D721Med (cell line): Measurements from ENCODE around the gene PCDHA13.
"Not testable (repeated sequence)": the region's sequence is repeated elsewhere in the genome, so short reads cannot be mapped to it uniquely, and the experiment has no call there.

Source experiments
- DNase-seq: peaks from one replicate; pipeline ENCODE4 v3.0.0; 2011; ENCODE audit warnings: low spot score; ENCODE audit not compliant: insufficient read length
- FAIRE-seq: peaks from 2 replicates; lab custom pipeline; 2011; peaks lifted over from hg19 to GRCh38; lab: Jason Lieb, UNC
- CTCF ChIP-seq: IDR thresholded peaks from 2 replicates; pipeline ENCODE4 v1.5.1; 2012; ENCODE audit warnings: mild to moderate bottlenecking, control low read depth; ENCODE audit not compliant: insufficient read depth; ENCODE audit errors: missing control alignments

The PCDHA13 gene

DNA sequence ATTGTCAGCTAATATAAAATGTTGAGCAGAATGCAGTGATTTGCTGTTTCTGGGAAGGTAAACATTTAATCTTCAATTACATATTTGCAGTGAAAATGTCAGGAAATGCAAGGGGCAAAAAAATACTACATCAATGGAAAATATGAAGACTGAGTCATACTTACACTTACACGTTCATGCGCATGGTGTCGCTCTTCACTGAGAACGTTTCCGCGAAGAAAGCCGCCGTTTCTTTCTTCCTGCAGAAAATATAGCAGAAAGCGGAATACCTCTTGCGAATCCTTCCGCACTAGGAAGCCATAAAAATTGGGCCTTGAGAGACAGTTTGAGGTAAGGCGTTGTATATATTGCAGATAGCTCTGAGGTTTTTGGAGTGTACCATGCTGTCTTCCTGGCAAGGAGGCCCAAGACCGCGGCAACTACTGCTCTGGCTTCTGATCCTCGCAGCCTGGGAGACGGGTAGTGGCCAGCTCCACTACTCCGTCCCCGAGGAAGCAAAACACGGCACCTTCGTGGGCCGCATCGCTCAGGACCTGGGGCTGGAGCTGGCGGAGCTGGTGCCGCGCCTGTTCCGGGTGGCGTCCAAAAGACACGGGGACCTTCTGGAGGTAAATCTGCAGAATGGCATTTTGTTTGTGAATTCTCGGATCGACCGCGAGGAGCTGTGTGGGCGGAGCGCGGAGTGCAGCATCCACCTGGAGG, at the start of gene PCDHA13:
Gene PCDHA13 (plus strand): TSS at position 236 of the 702 bp plus-strand sequence. CDS start 145 bp downstream, at position 381.
- DNase-seq (no peak), FAIRE-seq (no peak)
- no peak for TF ChIP-seq CTCF

GRCh38 chr5:140833993-140834392, 47.9 kb upstream of the PCDHA13 start, which contains the start of gene PCDHA7:
Gene PCDHA7 (plus strand): TSS chr5:140834269. CDS start chr5:140834384, 115 bp downstream.
- FAIRE-seq (no peak), DNase-seq (no peak)
- no peak for TF ChIP-seq CTCF

DNA sequence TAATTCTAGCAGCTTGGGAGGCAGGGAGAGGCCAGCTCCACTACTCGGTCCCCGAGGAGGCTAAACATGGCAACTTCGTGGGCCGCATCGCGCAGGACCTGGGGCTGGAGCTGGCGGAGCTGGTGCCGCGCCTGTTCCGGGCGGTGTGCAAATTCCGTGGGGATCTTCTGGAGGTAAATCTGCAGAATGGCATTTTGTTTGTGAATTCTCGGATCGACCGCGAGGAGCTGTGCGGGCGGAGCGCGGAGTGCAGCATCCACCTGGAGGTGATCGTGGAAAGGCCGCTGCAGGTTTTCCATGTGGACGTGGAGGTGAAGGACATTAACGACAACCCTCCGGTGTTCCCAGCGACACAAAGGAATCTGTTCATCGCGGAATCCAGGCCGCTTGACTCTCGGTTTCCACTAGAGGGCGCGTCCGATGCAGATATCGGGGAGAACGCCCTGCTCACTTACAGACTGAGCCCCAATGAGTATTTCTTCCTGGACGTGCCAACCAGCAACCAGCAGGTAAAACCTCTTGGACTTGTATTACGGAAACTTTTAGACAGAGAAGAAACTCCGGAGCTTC, 47.4 kb upstream of the PCDHA13 start:
- not testable (repeated sequence) for DNase-seq, FAIRE-seq

DNA sequence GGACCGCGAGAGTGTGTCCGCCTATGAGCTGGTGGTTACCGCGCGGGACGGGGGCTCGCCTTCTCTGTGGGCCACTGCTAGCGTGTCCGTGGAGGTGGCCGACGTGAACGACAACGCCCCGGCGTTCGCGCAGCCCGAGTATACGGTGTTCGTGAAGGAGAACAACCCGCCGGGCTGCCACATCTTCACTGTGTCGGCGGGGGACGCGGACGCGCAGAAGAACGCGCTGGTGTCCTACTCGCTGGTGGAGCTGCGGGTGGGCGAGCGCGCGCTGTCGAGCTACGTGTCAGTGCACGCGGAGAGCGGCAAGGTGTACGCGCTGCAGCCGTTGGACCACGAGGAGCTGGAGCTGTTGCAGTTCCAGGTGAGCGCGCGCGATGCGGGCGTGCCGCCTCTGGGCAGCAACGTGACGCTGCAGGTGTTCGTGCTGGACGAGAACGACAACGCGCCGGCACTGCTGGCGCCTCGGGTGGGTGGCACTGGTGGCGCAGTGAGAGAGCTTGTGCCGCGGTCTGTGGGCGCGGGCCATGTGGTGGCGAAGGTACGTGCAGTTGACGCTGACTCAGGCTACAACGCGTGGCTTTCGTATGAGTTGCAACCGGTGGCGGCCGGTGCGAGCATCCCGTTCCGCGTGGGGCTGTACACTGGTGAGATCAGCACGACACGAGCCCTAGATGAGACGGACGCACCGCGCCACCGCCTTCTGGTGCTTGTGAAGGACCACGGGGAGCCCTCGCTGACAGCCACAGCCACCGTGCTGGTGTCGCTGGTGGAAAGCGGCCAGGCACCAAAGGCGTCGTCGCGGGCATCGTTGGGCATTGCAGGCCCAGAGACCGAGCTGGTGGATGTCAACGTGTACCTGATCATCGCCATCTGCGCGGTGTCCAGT, 46.1 kb upstream of the PCDHA13 start:
- TF ChIP-seq CTCF = no peak
- no peak for DNase-seq

GRCh38 chr5:140840978-140841962, 40.7 kb upstream of the PCDHA13 start, which contains the start of gene PCDHA8:
Gene PCDHA8 (plus strand): TSS chr5:140841187. CDS start chr5:140841322, 135 bp downstream.
- DNase-seq (no peak), FAIRE-seq (no peak)
- peak; percentile 47 for TF ChIP-seq CTCF

More for the DNA sequence above, 46.1 kb upstream of the PCDHA13 start:
- no peak for FAIRE-seq

- no peak for DNase-seq
- no peak for TF ChIP-seq CTCF
- no peak for FAIRE-seq
These were observed 38.9 kb upstream of the PCDHA13 start for GRCh38 chr5:140842798-140843733.

GRCh38 chr5:140848139-140849102, 33.5 kb upstream of the PCDHA13 start, which contains the start of gene PCDHA9:
Gene PCDHA9 (plus strand): TSS chr5:140848382. CDS start chr5:140848496, 114 bp downstream.
- FAIRE-seq, DNase-seq: not testable (repeated sequence)

DNA sequence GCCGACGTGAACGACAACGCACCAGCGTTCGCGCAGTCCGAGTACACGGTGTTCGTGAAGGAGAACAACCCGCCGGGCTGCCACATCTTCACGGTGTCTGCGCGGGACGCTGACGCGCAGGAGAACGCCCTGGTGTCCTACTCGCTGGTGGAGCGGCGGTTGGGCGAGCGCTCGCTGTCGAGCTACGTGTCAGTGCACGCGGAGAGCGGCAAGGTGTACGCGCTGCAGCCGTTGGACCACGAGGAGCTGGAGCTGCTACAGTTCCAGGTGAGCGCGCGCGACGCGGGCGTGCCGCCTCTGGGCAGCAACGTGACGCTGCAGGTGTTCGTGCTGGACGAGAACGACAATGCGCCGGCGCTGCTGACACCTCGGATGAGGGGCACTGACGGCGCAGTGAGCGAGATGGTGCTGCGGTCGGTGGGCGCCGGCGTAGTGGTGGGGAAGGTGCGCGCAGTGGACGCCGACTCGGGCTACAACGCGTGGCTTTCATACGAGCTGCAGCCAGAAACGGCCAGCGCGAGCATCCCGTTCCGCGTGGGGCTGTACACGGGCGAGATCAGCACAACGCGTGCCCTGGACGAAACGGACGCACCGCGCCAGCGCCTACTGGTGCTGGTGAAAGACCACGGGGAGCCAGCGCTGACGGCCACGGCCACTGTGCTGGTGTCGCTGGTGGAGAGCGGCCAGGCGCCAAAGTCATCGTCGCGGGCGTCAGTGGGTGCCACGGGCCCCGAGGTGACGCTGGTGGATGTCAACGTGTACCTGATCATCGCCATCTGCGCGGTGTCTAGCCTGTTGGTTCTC, 31.9 kb upstream of the PCDHA13 start:
- FAIRE-seq, DNase-seq: not testable (repeated sequence)
